H1 (cell line): ENCODE data around the gene GLIS2. TPM values are rescaled to one million over a fixed set of nuclear protein-coding genes. Genes with fewer than 3 reads are reported as not detected.

ENCODE experiments used
- BACH1 ChIP-seq: IDR thresholded peaks from 2 replicates; pipeline ENCODE4 v1.6.1; 2012; ENCODE audit warnings: low read length, improper control_type of control experiment
- CBX5 ChIP-seq: fragments of 300-800, 300-1000 bp; sonication (generic); IDR thresholded peaks from 2 replicates; pipeline ENCODE4 v1.7.1; 2016; ENCODE audit warnings: antibody characterized with exemption, low read length, low read depth
- CHD1 ChIP-seq: IDR thresholded peaks from 2 replicates; pipeline ENCODE4 v1.6.1; 2012; ENCODE audit warnings: low read depth, low read length, improper control_type of control experiment
- FOSL1 ChIP-seq: IDR thresholded peaks from 2 replicates; pipeline ENCODE4 v1.6.1; 2011; ENCODE audit warnings: mild to moderate bottlenecking, low read depth, low read length, moderate library complexity; ENCODE audit not compliant: insufficient read depth
- HDAC6 ChIP-seq: IDR thresholded peaks from one replicate; pipeline ENCODE4 v1.7.1; 2012; ENCODE audit warnings: low read depth, mild to moderate bottlenecking, inconsistent platforms, low read length, moderate library complexity
- JUND ChIP-seq: IDR thresholded peaks from 2 replicates; pipeline ENCODE4 v1.6.1; 2011; ENCODE audit warnings: mild to moderate bottlenecking, improper control_type of control experiment, low read length
- KDM5A ChIP-seq: fragments of 200-600 bp; IDR thresholded peaks from 2 replicates; pipeline ENCODE4 v1.7.1; 2012; ENCODE audit warnings: mild to moderate bottlenecking, low read length, inconsistent platforms, mixed read lengths
- NANOG ChIP-seq: IDR thresholded peaks from 2 replicates; pipeline ENCODE4 v1.6.1; 2011; ENCODE audit warnings: low read length, low read depth, mild to moderate bottlenecking, inconsistent platforms; ENCODE audit not compliant: insufficient read depth, poor library complexity, severe bottlenecking
- POLR2A ChIP-seq, 2 experiments: IDR thresholded peaks; 1 replicate in 1 of 2; 2 replicates in 1 of 2; pipeline ENCODE4 v1.6.1; 2011; ENCODE audit warnings: low read depth in 2 of 2, low read length in 2 of 2, mild to moderate bottlenecking in 2 of 2; ENCODE audit errors: control extremely low read depth in 1 of 2
- POLR2AphosphoS5 ChIP-seq: IDR thresholded peaks from 2 replicates; pipeline ENCODE4 v1.6.1; 2011; ENCODE audit warnings: low read depth, low read length
- RBBP5 ChIP-seq: IDR thresholded peaks from 2 replicates; pipeline ENCODE4 v1.7.1; 2012; ENCODE audit warnings: low read depth, mild to moderate bottlenecking, inconsistent platforms, low read length, moderate library complexity, borderline replicate concordance
- SIN3A ChIP-seq, 2 experiments: IDR thresholded peaks in 1 of 2; conservative IDR thresholded peaks in 1 of 2; 2 replicates each; pipeline ENCODE4 v1.6.1; 2011 to 2012; ENCODE audit warnings: low read length in 2 of 2, improper control_type of control experiment in 1 of 2, low read depth in 1 of 2, mild to moderate bottlenecking in 1 of 2
- SIRT6 ChIP-seq: IDR thresholded peaks from one replicate; pipeline ENCODE4 v1.7.1; 2012; ENCODE audit warnings: low read length, inconsistent platforms
- SIX5 ChIP-seq: IDR thresholded peaks from 2 replicates; pipeline ENCODE4 v1.6.1; 2011; ENCODE audit warnings: mild to moderate bottlenecking, low read depth, low read length
- SP1 ChIP-seq: IDR thresholded peaks from 2 replicates; pipeline ENCODE4 v1.6.1; 2011; ENCODE audit warnings: low read depth, low read length
- TAF1 ChIP-seq: IDR thresholded peaks from 2 replicates; pipeline ENCODE4 v1.6.1; 2011; ENCODE audit warnings: mild to moderate bottlenecking, low read depth, low read length
- polyA plus RNA-seq, 7 experiments: library from polyadenylated mRNA; depleted of rRNA in 3 of 7; stranded (reverse) in 5 of 7; unstranded in 2 of 7; fragments of >200 nt in 5 of 7; fragments of 200-250 nt in 2 of 7; gene quantifications; 1 replicate in 5 of 7; 2 replicates in 1 of 7; 4 replicates in 1 of 7; pipeline versions ENCODE4 v1.2.1 to v1.2.3, GENCODE V29; 2011 to 2013; ENCODE audit warnings: missing spikeins in 2 of 7, mixed read lengths in 2 of 7
- total RNA-seq: library from RNA; stranded (reverse); fragmentation: NEBNext Ultra II Directional; extraction: Animal tissue kit (Norgen Biotek cat#: 25700); gene quantifications from 2 replicates; pipeline ENCODE4 v1.2.1, GENCODE V29; 2021
- TF ChIP-seq, protein P1 (sequence below), 3 experiments: IDR thresholded peaks; 1 replicate in 2 of 3; 2 replicates in 1 of 3; pipeline versions ENCODE4 v1.5.1 to v1.6.1; 2011; ENCODE audit warnings: low read length in 3 of 3, mild to moderate bottlenecking in 3 of 3, inconsistent platforms in 2 of 3, low read depth in 1 of 3, moderate library complexity in 1 of 3; ENCODE audit not compliant: insufficient read depth in 1 of 3; ENCODE audit errors: control extremely low read depth in 1 of 3
- TF ChIP-seq, protein P2 (sequence below): IDR thresholded peaks from 2 replicates; pipeline ENCODE4 v1.6.1; 2012; ENCODE audit warnings: low read length, inconsistent platforms
- TF ChIP-seq, protein P3 (sequence below): IDR thresholded peaks from 2 replicates; pipeline ENCODE4 v1.6.1; 2012; ENCODE audit warnings: inconsistent platforms

Gene GLIS2
- total and polyA plus RNA-seq, 2 of the 8 experiments (the other 6 are each of a cell fraction or from before 2014, with no cell fraction given) = 4.3 to 17.4 TPM

DNA sequence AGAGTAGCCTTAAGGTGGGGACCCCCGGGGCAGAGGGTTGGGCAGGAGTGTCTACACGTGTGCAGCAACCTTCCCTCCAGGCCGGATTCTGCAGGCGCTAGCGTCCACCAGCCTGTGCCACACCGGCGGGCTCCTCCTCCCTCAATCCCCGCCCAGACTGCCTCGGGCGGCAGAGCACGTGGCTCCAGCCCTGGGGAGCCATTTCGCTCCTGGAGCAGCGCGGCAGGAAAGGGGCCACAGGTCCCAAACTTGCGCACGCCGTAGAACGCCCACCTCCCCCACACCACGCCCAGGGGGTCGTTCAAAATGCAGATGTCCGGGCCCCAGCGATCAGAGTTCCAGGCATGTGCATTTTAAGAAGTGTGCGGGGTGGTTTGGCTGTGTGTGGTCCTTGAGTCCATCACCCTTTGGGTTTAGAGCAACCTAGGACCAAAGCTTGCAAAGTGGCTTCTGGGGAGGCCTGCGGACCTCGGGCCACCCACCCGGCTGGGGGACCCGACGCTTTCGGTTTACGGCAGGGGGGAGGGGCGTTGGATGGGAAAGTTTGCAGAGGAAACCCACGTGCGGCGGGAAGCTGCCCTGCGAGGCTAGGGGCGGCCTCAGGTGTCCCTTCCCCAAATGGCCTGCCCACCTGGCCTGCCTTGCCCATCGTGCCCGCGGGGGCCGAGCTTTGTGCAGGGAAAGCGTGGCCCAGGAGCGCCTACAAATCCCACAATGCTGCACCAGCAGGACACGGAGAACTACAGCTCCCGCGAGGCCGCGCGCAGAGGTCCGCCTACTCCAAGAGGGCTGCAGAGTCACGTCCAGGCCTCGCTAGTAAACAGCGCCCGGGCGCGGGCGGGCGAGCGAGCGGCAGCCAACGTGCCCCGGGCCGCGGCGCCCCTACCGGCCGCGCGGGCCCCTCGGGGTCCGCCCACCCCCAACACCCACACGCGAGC, 44.4 kb upstream of the GLIS2 start (continued):
- 0 out of 2 replicates have a peak, but pooled peaks have one; percentile 33 for TF ChIP-seq SP1
- TF ChIP-seq HDAC6 = no peak
- peak; percentile 8 to 31; a peak in 1 of 4 replicates for TF ChIP-seq SIN3A (conservative IDR thresholded peaks at IDR 0.05 in 1 of 2, IDR thresholded peaks at IDR 0.05 in 1 of 2; ENCODE audit: low read depth in 1 of 2, low read length in 2 of 2)
- TF ChIP-seq, protein P1, sequence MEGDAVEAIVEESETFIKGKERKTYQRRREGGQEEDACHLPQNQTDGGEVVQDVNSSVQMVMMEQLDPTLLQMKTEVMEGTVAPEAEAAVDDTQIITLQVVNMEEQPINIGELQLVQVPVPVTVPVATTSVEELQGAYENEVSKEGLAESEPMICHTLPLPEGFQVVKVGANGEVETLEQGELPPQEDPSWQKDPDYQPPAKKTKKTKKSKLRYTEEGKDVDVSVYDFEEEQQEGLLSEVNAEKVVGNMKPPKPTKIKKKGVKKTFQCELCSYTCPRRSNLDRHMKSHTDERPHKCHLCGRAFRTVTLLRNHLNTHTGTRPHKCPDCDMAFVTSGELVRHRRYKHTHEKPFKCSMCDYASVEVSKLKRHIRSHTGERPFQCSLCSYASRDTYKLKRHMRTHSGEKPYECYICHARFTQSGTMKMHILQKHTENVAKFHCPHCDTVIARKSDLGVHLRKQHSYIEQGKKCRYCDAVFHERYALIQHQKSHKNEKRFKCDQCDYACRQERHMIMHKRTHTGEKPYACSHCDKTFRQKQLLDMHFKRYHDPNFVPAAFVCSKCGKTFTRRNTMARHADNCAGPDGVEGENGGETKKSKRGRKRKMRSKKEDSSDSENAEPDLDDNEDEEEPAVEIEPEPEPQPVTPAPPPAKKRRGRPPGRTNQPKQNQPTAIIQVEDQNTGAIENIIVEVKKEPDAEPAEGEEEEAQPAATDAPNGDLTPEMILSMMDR (IDR thresholded peaks at IDR 0.05; ENCODE audit: control extremely low read depth in 1 of 3, insufficient read depth in 1 of 3, low read depth in 1 of 3, low read length in 3 of 3) = peak in 2 of 3 experiments; percentile 7 to 38; a peak in 3 of 4 replicates
- TF ChIP-seq FOSL1 = no peak
- TF ChIP-seq POLR2A (IDR thresholded peaks at IDR 0.05; ENCODE audit: control extremely low read depth in 1 of 2, low read depth in 2 of 2, low read length in 2 of 2) = peak in 1 of 2 experiments; percentile 88
- TF ChIP-seq SIX5 = peak; percentile 79
- no peak for TF ChIP-seq CBX5
- TF ChIP-seq RBBP5 = peak; percentile 24; the same call in 1 of the 2 replicates
- TF ChIP-seq TAF1 = peak; percentile 83
- TF ChIP-seq POLR2AphosphoS5 = peak; percentile 66
- TF ChIP-seq BACH1 = peak; percentile 35; the same call in 1 of the 2 replicates
- peak; percentile 8 for TF ChIP-seq NANOG
- TF ChIP-seq JUND = no peak
- no peak for TF ChIP-seq SIRT6
- TF ChIP-seq KDM5A = no peak
- TF ChIP-seq, protein P2, sequence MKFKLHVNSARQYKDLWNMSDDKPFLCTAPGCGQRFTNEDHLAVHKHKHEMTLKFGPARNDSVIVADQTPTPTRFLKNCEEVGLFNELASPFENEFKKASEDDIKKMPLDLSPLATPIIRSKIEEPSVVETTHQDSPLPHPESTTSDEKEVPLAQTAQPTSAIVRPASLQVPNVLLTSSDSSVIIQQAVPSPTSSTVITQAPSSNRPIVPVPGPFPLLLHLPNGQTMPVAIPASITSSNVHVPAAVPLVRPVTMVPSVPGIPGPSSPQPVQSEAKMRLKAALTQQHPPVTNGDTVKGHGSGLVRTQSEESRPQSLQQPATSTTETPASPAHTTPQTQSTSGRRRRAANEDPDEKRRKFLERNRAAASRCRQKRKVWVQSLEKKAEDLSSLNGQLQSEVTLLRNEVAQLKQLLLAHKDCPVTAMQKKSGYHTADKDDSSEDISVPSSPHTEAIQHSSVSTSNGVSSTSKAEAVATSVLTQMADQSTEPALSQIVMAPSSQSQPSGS = peak; percentile 73; the same call in 1 of the 2 replicates
- TF ChIP-seq, protein P3, sequence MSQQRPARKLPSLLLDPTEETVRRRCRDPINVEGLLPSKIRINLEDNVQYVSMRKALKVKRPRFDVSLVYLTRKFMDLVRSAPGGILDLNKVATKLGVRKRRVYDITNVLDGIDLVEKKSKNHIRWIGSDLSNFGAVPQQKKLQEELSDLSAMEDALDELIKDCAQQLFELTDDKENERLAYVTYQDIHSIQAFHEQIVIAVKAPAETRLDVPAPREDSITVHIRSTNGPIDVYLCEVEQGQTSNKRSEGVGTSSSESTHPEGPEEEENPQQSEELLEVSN = peak; percentile 96
- TF ChIP-seq CHD1 = no peak
